Osteoblast (primary cell): Measurements from ENCODE around the gene PTPRC. TPM values are rescaled to one million over a fixed set of nuclear protein-coding genes. Genes with fewer than 3 reads are reported as not detected.

ENCODE experiments used
- DNase-seq: peaks from one replicate; pipeline ENCODE4 v3.0.0; 2011; ENCODE audit warnings: low spot score, mixed read lengths; ENCODE audit not compliant: insufficient read length; ENCODE audit errors: missing footprints
- H2AFZ ChIP-seq: 2 replicates; pipeline ENCODE4 v1.6.0; 2011; ENCODE audit warnings: mild to moderate bottlenecking, low read length
- H3K27ac ChIP-seq: 2 replicates; pipeline ENCODE4 v1.5.1; 2011; ENCODE audit warnings: mild to moderate bottlenecking, low read depth, low read length, moderate library complexity
- H3K27me3 ChIP-seq: 2 replicates; pipeline ENCODE4 v1.6.0; 2012; ENCODE audit warnings: mild to moderate bottlenecking, control low read depth, inconsistent platforms, low read length, moderate library complexity; ENCODE audit not compliant: insufficient read depth
- H3K36me3 ChIP-seq: 2 replicates; pipeline ENCODE4 v1.5.1; 2011; ENCODE audit warnings: mild to moderate bottlenecking, low read length, control low read depth, moderate library complexity; ENCODE audit not compliant: insufficient read depth
- H3K4me1 ChIP-seq: 2 replicates; pipeline ENCODE4 v1.5.1; 2011; ENCODE audit warnings: mild to moderate bottlenecking, low read length, control low read depth, moderate library complexity; ENCODE audit not compliant: insufficient read depth
- H3K4me2 ChIP-seq: 2 replicates; pipeline ENCODE4 v1.6.0; 2011; ENCODE audit warnings: mild to moderate bottlenecking, low read length; ENCODE audit not compliant: insufficient read depth
- H3K4me3 ChIP-seq: fragments of 200-600 bp; sonication (generic); 3 replicates; pipeline ENCODE4 v1.5.1; 2012; ENCODE audit warnings: mild to moderate bottlenecking, low read length, inconsistent platforms; ENCODE audit not compliant: insufficient read depth
- H3K79me2 ChIP-seq: 2 replicates; pipeline ENCODE4 v1.6.0; 2012; ENCODE audit warnings: mild to moderate bottlenecking, low read length, control low read depth, inconsistent platforms; ENCODE audit not compliant: insufficient read depth
- H3K9me3 ChIP-seq: 2 replicates; pipeline ENCODE4 v1.5.1; 2011; ENCODE audit warnings: low read depth, low read length, control low read depth
- H4K20me1 ChIP-seq: 2 replicates; pipeline ENCODE4 v1.6.0; 2012; ENCODE audit warnings: mild to moderate bottlenecking, low read length, control low read depth; ENCODE audit not compliant: insufficient read depth
- CTCF ChIP-seq: IDR thresholded peaks from 2 replicates; pipeline ENCODE4 v1.5.1; 2011; ENCODE audit warnings: mild to moderate bottlenecking, low read depth, low read length, moderate library complexity; ENCODE audit errors: extremely low read depth
- total RNA-seq: library from RNA; depleted of rRNA; stranded (reverse); fragments of >200 nt; gene quantifications from 2 replicates; pipeline ENCODE4 v1.2.3, GENCODE V29; 2012

PTPRC gene
- total RNA-seq, 1 donor: 1.1 TPM

- TF ChIP-seq CTCF: no peak
- H3K36me3 ChIP-seq: no peaks in the 10 kb centered on the region
- H3K79me2 ChIP-seq: no peaks in the 10 kb centered on the region
- no peak overlapping the region for H3K4me2 ChIP-seq
- H4K20me1 ChIP-seq: no peaks in the 10 kb centered on the region
- H3K9me3 ChIP-seq: no peaks in the 10 kb centered on the region
- H3K27me3 ChIP-seq: no peaks in the 10 kb centered on the region
- H3K4me3 ChIP-seq: no peak overlapping the region
- DNase-seq: no peak
- no peak overlapping the region for H3K27ac ChIP-seq
- peaks cover 9% of the 10 kb centered on the region for H3K4me1 ChIP-seq
- no peak overlapping the region for H2AFZ ChIP-seq
Observed at GRCh38 chr1:198716051-198716450, 77.2 kb downstream of the PTPRC start.

GRCh38 chr1:198717510-198717909 lies 78.7 kb downstream of the PTPRC start:
- H3K4me3 ChIP-seq: no peak overlapping the region
- TF ChIP-seq CTCF: no peak
- DNase-seq: no peak
- H3K4me1 ChIP-seq: peaks cover 8% of the 10 kb centered on the region
- H3K9me3 ChIP-seq: no peaks in the 10 kb centered on the region
- no peak overlapping the region for H3K27ac ChIP-seq
- no peak overlapping the region for H2AFZ ChIP-seq
- no peaks in the 10 kb centered on the region for H4K20me1 ChIP-seq
- no peak overlapping the region for H3K4me2 ChIP-seq
- H3K36me3 ChIP-seq: no peaks in the 10 kb centered on the region
- H3K27me3 ChIP-seq: no peaks in the 10 kb centered on the region
- H3K79me2 ChIP-seq: no peaks in the 10 kb centered on the region

- H2AFZ ChIP-seq: no peak overlapping the region
- no peaks in the 10 kb centered on the region for H3K79me2 ChIP-seq
- DNase-seq: no peak
- H3K27me3 ChIP-seq: no peaks in the 10 kb centered on the region
- H3K4me2 ChIP-seq: no peak overlapping the region
- H3K4me3 ChIP-seq: no peak overlapping the region
- H3K9me3 ChIP-seq: no peaks in the 10 kb centered on the region
- no peak for TF ChIP-seq CTCF
- H4K20me1 ChIP-seq: no peaks in the 10 kb centered on the region
- no peak overlapping the region for H3K27ac ChIP-seq
- H3K4me1 ChIP-seq: peaks cover 3% of the 10 kb centered on the region
- no peaks in the 10 kb centered on the region for H3K36me3 ChIP-seq
Observed at GRCh38 chr1:198723127-198723526, 84.3 kb downstream of the PTPRC start.

GRCh38 chr1:198725090-198725489 lies 86.2 kb downstream of the PTPRC start:
- no peaks in the 10 kb centered on the region for H3K9me3 ChIP-seq
- H3K4me1 ChIP-seq: peaks cover 3% of the 10 kb centered on the region
- no peak overlapping the region for H2AFZ ChIP-seq
- no peak for DNase-seq
- H3K79me2 ChIP-seq: no peaks in the 10 kb centered on the region
- no peak overlapping the region for H3K4me2 ChIP-seq
- H3K4me3 ChIP-seq: no peak overlapping the region
- no peak overlapping the region for H3K27ac ChIP-seq
- no peaks in the 10 kb centered on the region for H3K27me3 ChIP-seq
- H4K20me1 ChIP-seq: no peaks in the 10 kb centered on the region
- H3K36me3 ChIP-seq: no peaks in the 10 kb centered on the region
- TF ChIP-seq CTCF: no peak
